Measurements from ENCODE around the gene ADARB2. TPM values are rescaled to one million over a fixed set of nuclear protein-coding genes. Genes with fewer than 3 reads are reported as not detected.

The ADARB2 gene
- total RNA-seq = 1.1 TPM

DNA sequence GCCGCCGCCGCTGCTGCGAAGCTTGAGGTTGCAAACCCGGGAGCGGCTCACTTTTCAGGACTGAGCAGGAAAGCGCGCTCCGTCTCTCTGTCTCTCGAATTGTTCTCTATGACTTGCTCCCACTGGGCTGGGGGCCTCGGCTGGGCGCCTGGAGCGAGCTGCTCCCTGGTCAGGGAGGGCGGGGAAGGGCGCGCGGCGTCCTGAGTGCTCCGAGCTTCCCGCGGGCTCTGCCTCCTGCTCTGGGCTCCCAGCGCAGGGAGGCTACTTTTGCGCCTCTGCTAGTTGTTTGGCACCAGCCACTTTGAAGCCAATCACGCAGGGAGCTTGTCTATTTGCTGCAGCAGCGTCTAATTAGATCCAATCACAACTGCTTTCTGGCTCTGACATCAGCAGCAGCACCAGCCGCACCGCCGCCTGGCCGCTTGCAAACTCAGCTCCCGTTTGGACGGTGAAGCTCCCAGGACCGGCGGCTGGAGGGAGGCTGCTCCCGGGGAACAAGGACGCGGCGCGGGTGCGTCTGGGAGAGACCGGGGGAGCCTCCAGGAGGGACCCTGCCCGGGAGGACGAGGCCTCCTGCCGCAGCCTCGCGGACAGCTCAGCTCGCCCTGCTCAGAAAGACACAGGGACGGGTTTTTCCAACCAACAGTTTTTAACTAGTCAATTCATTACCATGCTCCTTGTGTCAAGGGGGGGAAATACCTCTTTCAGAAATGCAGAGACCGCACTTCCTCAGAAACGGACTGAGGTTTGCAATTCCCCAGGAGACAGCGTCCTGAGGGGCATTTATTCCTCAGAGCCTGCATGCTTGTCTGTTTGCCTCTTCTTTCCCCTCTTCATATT, at the start of gene ADARB2:
ADARB2 (minus strand) TSS at position 304 of the 840 bp plus-strand sequence.
- peak in 2 of 3 donors; percentile 31 to 53 for DNase-seq (ENCODE audit: low read depth in 2 of 3, low spot score in 2 of 3)

DNA sequence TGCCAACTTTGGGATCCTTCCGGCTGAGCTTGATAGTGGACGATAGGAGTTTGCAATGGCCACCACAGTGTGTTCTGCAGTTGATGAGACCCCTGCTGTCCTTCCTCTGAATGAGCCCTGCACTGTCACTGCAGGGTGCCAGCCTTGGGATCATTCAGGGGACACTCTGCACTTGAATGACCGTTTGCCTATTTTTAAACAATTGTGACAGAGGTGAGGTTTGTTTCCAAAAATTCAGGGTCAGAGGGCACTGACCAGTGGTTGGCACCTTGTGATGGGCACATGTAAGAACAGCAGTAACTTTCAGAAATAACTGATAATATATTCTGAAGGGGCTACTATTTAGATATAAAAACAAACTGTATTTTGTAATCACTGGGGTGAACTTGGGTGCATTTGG, 48.5 kb upstream of the ADARB2 start:
- no peak for DNase-seq (ENCODE audit: low read depth in 2 of 3, low spot score in 2 of 3)

DNA sequence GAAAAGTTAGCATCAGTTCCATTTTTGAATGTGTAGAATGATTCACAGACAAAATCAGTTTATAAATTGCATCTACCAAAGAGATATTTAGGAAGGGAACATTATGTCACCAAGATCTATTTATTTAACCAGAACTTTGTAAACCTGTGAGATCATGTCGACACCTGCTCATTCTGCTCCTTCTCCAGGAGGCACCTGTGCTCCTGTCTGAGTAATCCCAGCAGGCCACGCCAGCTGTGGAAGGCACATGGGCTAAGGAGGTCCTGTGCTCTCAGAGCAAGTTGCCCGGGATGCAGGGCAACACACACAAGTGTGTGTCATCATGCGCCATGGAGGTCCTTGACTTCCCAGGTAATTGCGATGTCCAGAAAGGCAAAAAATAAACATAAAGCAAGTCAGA, 45.5 kb upstream of the ADARB2 start:
- no peak for DNase-seq (ENCODE audit: low read depth in 2 of 3, low spot score in 2 of 3)

DNA sequence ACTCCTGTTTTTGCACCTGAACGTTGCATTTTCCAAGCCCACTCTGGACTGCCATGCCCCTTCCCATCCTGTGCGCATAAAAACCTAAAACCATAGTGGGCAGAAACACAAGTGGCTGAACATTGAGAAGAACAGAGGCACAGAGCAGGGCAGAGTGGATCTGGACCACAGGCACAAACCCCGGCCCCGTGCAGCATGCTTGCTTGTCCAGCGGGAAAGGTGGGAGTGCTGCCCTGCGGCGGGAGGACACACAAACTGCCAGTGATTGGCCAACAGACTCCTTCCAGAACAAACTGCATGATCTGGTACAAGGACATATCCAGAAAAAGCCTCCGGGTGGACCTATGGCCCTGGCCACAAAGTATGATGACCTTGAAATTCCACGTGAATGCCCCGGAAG, 42.5 kb upstream of the ADARB2 start:
- no peak for DNase-seq (ENCODE audit: low read depth in 2 of 3, low spot score in 2 of 3)

DNA sequence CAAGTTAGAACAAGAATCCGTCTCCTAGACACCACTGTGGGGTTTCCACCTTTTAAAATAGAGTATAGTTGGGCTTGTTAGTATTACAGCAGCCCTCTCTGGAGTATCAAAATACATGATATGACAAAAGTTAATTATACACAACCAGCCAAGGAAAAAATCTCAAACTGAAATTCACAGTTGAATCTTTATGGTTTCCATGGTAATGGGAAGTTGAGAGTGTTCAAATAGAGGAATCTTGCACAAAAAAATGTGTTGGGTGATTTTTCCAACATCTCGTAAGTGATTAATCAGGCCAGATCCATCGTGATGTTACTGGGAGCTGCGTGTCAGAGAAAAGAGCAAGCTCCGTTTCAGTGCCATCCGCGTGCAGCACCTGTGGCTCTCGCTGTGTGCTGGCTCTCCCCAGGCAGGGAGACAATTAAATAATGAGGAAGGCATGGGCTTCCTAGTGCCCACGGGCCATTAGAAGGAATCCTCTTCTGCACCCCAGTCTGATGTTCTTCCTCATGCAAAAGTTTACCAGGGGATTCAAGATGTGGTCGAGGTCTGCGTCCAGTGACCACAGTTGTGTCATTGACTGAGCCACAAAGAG, 41.1 kb upstream of the ADARB2 start:
- no peak for DNase-seq (ENCODE audit: low read depth in 2 of 3, low spot score in 2 of 3)

DNA sequence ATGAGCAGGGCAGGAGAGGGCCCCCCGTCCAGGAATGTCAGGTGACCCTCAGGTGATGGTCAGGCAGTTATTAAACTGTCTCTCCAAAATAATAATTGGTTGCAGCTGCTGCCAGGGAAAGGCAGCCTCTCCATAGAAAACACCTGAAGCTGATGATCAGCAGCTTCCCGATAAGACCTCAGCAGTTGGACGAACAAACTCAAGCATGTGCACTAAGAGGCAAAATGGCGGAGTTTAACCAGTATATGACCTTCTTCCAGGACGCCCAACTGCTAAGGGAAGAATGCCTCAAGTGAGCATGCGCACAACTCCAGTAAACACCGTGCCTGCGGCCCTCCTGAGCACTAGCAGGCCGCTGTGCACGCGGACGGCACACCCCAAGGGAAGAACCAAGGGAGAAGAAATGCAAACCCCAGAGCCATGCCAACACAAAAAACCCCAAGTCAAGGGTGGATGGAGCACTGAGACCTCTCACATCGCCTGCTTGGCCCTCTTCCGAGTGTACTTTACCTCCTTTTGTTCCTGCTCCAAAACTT, 38.9 kb upstream of the ADARB2 start:
- DNase-seq (ENCODE audit: low read depth in 2 of 3, low spot score in 2 of 3) = no peak

DNA sequence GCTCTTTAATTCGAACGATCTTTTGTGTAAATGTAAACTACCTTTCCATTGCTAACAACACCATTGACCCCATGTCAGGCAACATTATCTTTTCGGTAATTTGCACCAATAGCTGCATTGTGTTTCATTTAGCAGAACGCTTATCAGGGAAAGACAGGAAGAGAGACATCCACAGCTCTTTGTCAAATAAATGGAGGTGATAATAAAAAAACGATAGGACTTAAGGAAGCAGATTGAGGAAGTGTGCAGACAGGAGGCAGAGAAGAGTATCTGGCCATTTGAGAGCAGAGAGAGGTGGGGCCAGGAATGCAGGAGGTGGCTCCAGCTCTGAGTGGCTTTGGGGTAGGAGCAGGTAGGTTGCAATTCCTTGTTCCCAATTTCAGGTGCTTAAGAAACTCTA, 37.5 kb upstream of the ADARB2 start:
- DNase-seq (ENCODE audit: low read depth in 2 of 3, low spot score in 2 of 3) = no peak

DNA sequence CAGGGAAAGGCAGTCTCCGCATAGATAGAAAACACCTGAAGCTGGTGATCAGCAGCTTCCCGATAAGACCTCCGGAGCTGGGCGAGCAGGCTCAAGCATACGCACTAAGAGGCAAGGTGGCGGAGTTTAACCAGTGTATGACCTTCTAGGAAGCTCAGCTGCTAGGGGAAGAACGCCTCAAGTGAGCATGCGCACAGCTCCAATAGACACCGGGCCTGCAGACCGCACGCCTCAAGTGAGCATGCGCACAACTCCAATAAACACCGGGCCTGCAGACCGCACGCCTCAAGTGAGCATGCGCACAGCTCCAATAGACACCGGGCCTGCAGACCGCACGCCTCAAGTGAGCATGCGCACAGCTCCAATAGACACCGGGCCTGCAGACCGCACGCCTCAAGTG, 35.9 kb upstream of the ADARB2 start:
- DNase-seq (ENCODE audit: low read depth in 2 of 3, low spot score in 2 of 3) = peak in 1 of 3 donors; percentile 1

DNA sequence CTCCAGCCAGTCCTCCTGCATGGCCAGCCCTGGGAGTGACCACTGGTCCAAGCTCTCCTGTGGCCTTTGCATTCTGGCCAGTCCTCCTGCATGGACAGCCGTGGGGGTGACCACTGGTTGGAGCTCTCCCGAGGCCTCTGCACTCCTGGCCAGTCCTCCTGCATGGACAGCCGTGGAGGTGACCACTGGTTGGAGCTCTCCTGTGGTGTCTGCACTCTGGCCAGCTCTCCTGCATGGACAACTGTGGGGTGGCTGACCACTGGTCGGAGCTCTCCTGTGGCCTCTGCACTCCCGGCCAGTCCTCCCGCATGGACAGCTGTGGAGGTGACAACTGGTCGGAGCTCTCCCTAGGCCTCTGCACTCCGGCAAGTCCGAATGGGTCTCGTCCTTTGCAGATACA, 28.7 kb upstream of the ADARB2 start:
- DNase-seq (ENCODE audit: low read depth in 2 of 3, low spot score in 2 of 3) = no peak

DNA sequence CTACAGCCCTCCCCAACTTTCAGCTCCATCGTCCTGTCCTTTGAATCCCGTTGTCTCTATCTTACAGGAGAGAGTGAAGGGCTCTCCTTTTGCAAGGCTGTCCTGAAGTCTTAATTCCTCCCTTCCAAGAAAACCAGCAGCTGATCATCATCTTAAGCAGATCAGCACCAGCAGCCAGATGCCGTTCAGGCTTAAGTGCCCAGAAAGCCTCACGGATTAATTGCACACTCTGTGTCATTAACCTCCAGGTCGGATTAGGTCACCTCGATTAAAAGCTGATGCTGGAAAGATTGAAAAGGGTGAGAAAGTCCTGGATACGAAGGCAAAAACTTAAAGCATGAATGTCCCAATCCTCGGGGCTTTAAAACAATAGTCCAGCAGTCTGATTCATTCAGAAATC, 24.8 kb upstream of the ADARB2 start:
- no peak for DNase-seq (ENCODE audit: low read depth in 2 of 3, low spot score in 2 of 3)

DNA sequence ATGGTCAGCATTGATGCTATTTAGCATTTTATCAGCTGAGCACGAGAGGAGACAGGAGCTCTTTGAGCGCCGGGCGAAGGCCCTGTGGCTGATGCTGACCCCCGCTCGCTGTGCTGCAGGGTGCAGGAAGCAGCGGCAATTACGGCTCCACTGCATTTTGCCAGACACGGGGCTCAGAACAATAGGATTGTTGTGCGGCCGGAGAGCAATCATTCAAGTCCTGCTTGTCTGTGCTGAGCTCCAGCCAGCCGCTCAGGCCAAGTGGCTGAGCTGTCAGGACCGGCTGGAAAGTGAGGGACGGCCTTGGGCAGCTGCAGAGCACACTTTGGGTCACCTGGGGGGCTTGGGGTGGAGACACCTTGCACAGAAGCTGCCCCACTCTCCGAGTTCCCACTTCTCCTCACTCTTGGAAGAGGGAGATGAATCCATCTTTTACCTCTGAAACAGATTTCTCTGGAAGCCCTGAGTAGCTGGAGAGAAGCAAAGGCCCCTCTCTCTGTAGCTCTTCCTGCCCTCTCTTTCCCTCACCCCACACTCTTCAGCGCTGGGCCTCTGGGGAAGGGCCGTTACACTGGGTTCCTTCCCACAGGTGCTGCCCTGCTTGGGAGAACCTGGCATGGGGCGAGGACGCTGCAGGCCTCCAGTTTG, 17.3 kb upstream of the ADARB2 start:
- DNase-seq (ENCODE audit: low read depth in 2 of 3, low spot score in 2 of 3) = no peak

DNA sequence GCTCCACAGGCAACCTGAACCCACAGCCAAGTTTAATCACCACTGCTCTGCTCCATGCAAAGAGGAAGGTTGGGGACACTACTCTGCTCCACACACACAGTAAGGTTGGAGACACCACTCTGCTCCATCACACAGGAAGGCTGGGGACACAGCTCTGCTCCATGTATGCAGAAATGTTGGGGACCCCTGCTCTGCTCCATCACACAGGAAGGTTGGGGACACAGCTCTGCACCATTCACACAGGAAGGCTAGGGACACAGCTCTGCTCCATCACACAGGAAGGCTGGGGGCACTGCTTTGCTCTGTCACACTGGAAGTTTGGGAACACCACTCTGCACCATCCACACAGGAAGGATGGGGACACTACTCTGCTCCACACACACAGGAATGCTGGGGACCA, 14.8 kb upstream of the ADARB2 start:
- DNase-seq (ENCODE audit: low read depth in 2 of 3, low spot score in 2 of 3) = no peak

DNA sequence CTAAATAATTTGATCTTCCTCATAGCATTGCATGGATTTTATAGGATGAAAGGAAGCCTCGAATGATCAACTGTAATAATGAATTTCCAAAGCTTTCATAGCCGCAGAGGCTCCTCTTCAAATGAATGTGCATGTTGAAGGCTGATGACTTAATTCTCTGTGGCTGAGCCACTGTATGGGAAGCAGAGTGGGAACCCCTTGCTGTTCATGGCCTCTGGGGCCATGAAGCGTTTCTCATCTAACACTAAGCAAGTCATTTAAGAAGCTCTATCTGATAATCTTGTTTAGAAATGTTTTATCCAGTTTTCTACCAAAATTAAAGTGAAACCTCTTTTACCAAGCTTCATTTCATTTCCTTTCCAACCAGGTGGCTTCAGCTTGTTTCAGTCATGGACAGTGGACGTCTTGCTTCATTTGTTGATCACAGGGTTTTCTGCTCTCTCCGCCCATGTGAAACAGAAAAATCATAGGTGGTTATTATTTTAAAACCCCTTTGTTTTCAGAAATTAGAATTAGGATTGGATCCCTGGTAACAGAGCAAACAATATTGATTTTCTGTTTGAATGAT, 10.3 kb upstream of the ADARB2 start:
- no peak for DNase-seq (ENCODE audit: low read depth in 2 of 3, low spot score in 2 of 3)

DNA sequence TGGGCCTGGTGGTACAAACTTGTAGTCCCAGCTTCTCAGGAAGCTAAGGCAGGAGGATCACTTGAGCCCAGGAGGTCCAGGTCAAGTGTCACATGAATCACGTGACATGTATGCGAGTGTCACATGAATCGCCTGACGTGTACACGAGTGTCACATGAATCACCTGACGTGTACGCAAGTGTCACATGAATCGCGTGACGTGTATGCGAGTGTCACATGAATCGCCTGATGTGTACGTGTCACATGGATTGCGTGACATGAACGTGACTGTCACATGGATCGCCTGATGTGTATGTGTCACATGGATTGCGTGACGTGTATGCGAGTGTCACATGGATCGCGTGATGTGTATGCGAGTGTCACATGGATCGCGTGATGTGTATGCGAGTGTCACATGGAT, 9.5 kb upstream of the ADARB2 start:
- no peak for DNase-seq (ENCODE audit: low read depth in 2 of 3, low spot score in 2 of 3)

DNA sequence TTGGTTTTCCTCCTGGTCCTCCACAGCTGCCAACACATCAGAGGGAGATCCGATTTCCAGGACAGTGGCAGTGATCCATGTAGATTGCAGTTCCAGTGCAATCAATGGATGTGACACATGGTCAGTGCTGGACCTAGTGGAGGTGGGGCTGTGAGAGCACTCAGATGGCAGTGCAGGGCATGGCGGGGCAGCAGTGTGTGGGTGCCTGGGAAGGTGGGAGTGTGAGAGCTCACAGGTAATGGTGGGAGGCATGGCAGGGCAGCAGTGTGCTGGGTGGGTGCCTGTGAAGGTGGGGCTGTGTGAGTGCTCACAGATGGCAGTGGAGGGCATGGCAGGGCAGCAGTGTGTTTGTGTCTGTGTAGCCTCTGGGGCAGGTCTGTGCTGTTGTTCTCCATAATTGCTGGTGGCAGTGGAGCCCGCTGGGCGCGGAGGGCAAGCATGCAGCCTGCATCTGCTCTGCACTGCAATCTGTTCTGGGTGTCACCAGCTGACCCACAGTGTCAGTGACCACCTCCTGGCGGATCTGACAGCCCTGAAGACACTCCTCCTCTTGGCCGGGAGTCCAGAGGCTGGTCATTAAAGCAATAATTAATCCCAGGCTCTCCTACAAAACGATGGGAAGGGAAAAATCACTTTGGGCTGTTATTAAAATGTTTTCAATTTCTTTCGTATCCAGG, 8.6 kb upstream of the ADARB2 start:
- DNase-seq (ENCODE audit: low read depth in 2 of 3, low spot score in 2 of 3) = no peak

DNA sequence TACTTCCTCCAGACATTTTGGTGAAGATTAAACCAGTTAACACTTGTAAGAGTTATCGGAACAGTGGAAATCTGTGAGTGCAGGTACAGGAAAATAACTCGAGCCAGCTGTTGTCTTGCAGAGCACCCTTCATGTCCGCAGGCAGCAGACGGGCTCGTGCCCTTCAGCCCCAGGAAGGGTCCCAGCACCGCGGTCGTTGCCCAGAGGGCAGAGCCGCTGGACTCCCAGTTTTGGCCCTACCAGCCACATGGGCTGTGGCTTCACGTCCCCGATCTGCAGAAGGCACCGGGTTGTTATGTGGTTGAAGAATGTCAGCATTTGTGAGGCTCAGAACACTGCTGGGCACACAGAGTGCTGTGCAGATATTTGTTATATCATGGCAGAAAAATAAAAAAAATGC, 7.2 kb upstream of the ADARB2 start:
- DNase-seq (ENCODE audit: low read depth in 2 of 3, low spot score in 2 of 3) = no peak

DNA sequence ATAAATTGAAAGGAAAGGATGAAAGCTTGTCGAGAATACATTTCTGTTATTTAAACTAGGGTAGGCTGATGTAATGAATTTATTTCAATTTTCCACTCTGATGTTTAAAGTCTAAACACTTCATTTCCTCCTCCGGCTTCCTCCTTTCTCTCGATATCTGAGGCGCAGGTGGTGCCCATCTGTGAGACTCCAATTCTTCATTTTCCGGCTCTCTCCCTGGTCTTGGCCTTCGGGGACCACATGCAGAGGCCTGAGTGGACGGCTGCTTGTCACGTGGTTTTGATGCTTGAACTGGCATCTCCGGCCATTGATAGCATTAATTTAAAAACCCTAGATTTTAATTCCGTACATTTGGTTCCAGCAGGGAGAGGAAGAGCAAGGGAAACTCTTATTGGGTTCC, 5.8 kb upstream of the ADARB2 start:
- no peak for DNase-seq (ENCODE audit: low read depth in 2 of 3, low spot score in 2 of 3)

DNA sequence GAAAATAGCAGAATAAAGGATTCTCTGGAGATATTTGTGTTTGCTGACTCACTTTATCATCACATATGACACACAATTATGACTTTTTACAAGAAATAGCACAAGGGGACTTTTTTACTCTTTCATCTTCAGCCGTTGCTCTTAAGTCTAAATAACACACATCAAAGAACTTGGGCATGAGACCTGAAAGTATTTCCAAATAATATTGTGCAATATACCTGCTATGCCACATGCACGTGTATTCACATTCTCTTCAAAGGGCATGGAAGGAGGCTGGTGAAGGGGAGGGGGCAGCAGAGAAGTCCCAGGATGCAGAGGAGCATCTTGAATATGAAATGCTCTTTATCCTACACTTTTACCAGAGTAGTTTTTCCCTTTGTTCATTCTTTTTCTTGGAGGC, 4.1 kb upstream of the ADARB2 start:
- DNase-seq (ENCODE audit: low read depth in 2 of 3, low spot score in 2 of 3) = no peak

DNA sequence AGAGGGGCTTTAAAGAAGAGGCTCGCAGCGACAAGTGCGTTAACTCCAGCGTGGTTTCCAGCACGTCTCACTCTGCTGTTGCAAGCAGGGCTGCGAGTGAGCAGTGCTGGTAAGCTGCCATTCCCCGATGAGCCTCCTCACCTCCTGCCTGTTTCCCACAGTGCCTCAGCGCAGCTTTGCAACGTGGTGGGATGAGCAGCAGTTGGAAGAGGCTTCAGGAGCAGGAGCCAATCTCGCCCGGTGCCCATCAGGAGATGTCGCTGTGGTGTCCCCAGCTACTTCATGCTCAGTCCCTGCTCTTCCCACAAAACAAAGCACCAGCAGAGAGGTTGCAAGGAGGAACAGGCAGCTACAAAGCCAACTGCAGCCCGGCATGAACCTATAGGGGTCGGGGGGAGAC, 2.4 kb upstream of the ADARB2 start:
- no peak for DNase-seq (ENCODE audit: low read depth in 2 of 3, low spot score in 2 of 3)

DNA sequence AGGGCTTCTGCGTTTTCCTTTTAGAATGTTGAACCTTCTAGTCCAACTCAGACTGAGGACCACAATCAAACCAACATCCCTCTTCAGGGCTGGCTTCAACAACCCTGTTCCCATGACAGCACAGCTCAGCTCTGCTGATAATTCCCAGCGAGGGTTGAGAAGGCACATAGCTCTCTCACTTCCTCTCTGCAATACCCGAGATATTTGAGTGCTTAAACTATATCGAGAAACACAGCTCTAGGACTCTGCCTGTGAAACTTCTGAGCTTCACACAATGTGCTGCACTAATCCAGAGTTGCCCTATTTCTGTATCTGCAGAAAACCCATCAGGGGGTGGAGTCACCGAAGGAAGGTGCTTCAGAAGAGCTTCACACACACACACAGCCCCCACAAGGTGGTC, 1.6 kb upstream of the ADARB2 start:
- peak in 1 of 3 donors; percentile 30 for DNase-seq (ENCODE audit: low read depth in 2 of 3, low spot score in 2 of 3)

DNA sequence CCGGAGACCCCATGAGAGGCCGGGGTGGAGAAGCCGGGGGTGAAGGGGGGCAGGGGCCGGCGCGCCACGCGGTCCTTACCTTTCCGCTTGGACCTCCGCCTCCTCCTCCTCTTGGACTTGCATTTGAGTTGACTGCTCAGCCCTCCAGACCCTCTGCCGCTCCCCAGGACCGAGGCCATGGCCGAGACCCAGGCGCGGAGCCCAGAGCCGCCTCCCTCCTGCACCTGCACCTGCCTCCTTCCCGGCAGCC, 428 bp downstream of the ADARB2 start:
- DNase-seq (ENCODE audit: low read depth in 2 of 3, low spot score in 2 of 3) = no peak

Data from hematopoietic multipotent progenitor cell (in vitro differentiated cells).